GM12872 (cell line): ENCODE data around the gene TSHZ3.

Source experiments
- CTCF ChIP-seq: IDR thresholded peaks from 3 replicates; pipeline ENCODE4 v1.5.1; 2011; ENCODE audit warnings: low read depth, mild to moderate bottlenecking, low read length, moderate library complexity; ENCODE audit not compliant: insufficient read depth

TSHZ3 gene

DNA sequence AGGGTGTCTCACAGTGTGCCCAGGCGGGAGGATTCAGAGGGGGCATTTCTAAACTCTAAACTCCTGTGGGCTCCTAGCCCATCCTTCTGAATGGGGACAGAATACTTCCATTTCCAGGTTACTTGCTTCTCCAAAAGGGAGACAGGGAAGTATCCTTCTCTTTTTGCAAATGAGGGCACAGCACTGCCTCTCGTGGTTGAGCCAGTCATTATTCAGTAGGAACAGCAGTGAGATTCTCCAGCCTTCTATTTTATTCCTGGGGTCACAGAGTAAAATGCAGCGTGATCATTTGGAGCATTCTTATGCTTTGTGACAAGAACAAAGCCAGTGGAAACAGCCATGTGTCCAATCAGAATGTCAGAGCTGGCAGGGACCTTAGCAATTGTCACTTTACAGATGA is 15.7 kb upstream of the TSHZ3 start:
- TF ChIP-seq CTCF: no peak

DNA sequence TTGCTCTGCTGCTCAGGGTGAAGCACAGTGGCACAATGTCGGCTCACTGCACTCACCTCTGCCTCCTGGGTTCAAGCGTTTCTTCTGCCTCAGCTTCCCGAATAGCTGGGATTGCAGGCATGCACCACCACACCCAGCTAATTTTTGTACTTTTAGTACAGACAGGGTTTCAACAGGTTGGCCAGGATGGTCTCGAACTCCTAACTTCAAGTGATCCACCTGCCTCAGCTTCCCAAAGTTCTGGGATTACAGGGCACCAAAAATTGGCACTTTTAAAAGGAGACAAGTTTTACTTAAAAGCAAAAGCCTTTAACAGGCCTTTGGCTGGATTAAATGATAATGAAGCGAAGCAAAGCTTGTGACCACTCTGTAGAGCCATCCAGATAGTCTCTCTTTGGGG is 12.5 kb upstream of the TSHZ3 start:
- TF ChIP-seq CTCF: no peak

DNA sequence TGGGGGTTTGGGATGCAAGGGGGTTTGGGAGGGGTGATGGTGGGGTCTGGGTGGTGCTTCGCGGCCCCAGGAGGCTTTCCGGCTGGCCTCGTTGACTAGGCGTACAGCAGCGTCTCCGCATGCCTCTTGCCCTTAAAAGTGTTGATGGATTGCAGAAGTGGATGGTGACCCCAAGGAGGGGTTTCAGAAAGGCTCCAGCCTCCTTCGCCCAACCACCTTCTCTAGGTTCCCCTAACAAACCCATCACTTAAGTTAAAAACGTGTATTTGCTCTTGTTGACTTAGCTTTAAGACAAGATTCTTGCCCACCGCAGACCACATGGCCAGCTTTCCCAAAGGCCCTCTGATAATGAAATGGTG is 8.1 kb upstream of the TSHZ3 start:
- no peak for TF ChIP-seq CTCF

DNA sequence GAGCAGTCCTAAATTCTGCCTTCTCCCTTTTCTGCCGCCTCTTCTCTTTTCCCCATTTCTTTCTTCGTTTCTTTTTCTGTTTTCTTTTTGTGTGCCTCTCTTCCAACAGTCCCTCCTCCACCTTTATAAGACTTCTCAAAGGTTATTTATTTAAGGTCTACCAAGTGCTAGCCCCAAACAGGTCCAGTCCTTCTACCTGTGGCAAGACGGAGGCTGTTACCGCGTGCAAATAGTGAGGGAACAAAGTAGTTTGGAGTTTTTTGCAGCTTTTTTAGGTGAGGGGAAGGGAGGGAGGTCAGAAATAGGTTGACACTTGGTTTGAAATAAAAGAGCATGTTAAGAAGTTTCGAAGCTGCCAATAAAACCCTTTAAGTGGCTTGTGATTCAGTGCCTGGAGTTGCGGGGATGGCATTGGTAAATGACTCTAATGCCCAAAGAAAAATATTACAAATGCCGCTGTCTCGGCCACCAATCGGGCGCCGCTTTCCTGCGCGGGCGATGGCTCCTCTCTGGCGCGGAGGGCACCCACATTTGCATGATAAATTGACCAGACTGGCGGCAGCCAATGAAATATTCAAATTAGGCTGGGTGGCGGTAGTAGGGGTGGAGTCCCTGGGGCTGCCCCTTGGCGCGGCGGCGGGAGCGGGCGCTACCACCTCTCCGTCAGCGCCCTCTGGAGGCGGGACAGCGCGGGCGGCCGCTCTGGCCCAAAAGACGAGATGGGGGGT is 7.5 kb upstream of the TSHZ3 start:
- no peak for TF ChIP-seq CTCF

- no peak for TF ChIP-seq CTCF
Observed at GRCh38 chr19:31355665-31356289, 6.5 kb upstream of the TSHZ3 start.

DNA sequence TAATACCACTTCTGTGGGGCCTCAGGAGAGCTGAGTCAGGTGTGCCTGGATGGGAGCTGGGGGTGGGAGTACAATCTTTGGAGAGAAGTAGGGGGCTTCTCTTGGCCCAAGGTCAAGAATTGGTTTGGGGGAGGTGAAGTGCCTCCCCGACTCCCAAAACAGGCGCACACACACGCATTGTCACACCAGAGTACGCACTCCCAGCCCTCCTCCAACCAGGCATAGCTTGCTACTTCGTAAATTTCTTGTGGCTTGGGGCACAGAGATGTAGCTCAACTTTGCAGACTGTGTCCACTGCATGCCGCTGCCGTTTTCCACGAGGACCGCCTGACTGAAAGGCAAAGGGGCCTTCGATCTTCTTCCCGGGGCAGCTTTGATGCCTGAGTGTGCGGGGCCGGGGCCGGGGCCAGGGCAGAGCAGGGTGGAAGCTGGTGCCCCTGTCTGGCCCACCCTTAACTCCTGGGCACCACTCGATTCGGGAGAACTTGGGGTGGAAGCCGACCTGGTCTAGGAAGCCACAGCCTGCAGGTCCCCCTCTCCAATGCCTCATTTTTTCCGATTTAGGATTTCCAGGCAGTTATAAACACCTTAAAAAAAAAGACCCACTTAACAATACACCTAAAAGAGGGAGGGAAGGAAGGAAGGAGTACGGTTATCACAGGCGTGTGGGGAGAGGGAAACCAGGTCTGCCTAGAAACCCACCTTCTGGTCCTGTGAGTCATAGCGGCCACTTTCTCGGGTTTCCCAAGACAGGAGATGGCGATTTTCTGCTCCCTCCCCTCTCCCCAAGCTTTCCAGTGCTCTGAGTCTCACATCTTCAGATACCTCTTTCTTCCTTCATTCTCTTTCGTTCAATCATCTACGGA is 5.8 kb upstream of the TSHZ3 start:
- no peak for TF ChIP-seq CTCF

- no peak for TF ChIP-seq CTCF
Observed at GRCh38 chr19:31354316-31354715, 5.1 kb upstream of the TSHZ3 start.
